NCI-H82 treated with DMSO at 0.1 percent for 48 hours (cell line): ENCODE measurements around the gene ANXA2.
"Not testable (repeated sequence)": the region's sequence is repeated elsewhere in the genome, so short reads cannot be mapped to it uniquely, and the experiment has no call there.

Experiments
- DNase-seq: peaks from one replicate; lab custom pipeline; 2025; ENCODE audit not compliant: unreplicated experiment; lab: John Stamatoyannopoulos, UW

The ANXA2 gene

GRCh38 chr15:60397772-60398445 lies at the start of gene ANXA2:
ANXA2 (minus strand) TSS chr15:60397986; CDS start chr15:60386075, 11,911 bp downstream.
- no peak for DNase-seq

- no peak for DNase-seq
These were observed 46.6 kb upstream of the ANXA2 start for GRCh38 chr15:60444289-60444912.

GRCh38 chr15:60442763-60443162 lies 45.0 kb upstream of the ANXA2 start:
- DNase-seq: no peak

- no peak for DNase-seq
These were observed 44.4 kb upstream of the ANXA2 start for GRCh38 chr15:60442031-60442650.

GRCh38 chr15:60441331-60441730 lies 43.5 kb upstream of the ANXA2 start:
- DNase-seq: no peak

GRCh38 chr15:60438646-60439045 lies 40.9 kb upstream of the ANXA2 start:
- no peak for DNase-seq

- DNase-seq: no peak
These were observed 31.1 kb upstream of the ANXA2 start for GRCh38 chr15:60428935-60429334.

- DNase-seq: no peak
These were observed 29.2 kb upstream of the ANXA2 start for GRCh38 chr15:60426870-60427508.

- no peak for DNase-seq
These were observed 27.7 kb upstream of the ANXA2 start for GRCh38 chr15:60425461-60425860.

- DNase-seq: no peak
These were observed 26.2 kb upstream of the ANXA2 start for GRCh38 chr15:60424006-60424405.

- DNase-seq: no peak
These were observed 25.8 kb upstream of the ANXA2 start for GRCh38 chr15:60423537-60423936.

- DNase-seq: no peak
These were observed 23.8 kb upstream of the ANXA2 start for GRCh38 chr15:60421544-60421943.

- no peak for DNase-seq
These were observed 22.5 kb upstream of the ANXA2 start for GRCh38 chr15:60420203-60420716.

- DNase-seq: no peak
These were observed 22.0 kb upstream of the ANXA2 start for GRCh38 chr15:60419753-60420152.

- no peak for DNase-seq
These were observed 20.3 kb upstream of the ANXA2 start for GRCh38 chr15:60418096-60418495.

- DNase-seq: no peak
These were observed 19.3 kb upstream of the ANXA2 start for GRCh38 chr15:60417112-60417511.

- DNase-seq: no peak
These were observed 18.7 kb upstream of the ANXA2 start for GRCh38 chr15:60416484-60416883.

GRCh38 chr15:60414016-60414682 lies 16.4 kb upstream of the ANXA2 start:
- DNase-seq: no peak

- DNase-seq: no peak
These were observed 15.5 kb upstream of the ANXA2 start for GRCh38 chr15:60413231-60413824.

- DNase-seq: not testable (repeated sequence)
These were observed 15.0 kb upstream of the ANXA2 start for GRCh38 chr15:60412807-60413206.
